Mesothelial cell of epicardium (in vitro differentiated cells): ENCODE measurements around the gene ZMYND12. TPM values are rescaled to one million over a fixed set of nuclear protein-coding genes. Genes with fewer than 3 reads are reported as not detected.
"Not testable (repeated sequence)": the region's sequence is repeated elsewhere in the genome, so short reads cannot be mapped to it uniquely, and the experiment has no call there.

Source experiments
- DNase-seq, 2 experiments: peaks; one replicate each; pipeline ENCODE4 v3.0.0; 2021; ENCODE audit warnings: low spot score in 2 of 2; ENCODE audit not compliant: unreplicated experiment in 2 of 2
- H3K27ac Mint-ChIP-seq: 2 replicates; pipeline ENCODE4 v1.8.0; 2021; ENCODE audit warnings: mixed read lengths
- H3K27me3 Mint-ChIP-seq: 2 replicates; pipeline ENCODE4 v1.8.0; 2021; ENCODE audit warnings: low read depth, mixed read lengths
- H3K36me3 Mint-ChIP-seq: 2 replicates; pipeline ENCODE4 v1.8.0; 2021; ENCODE audit warnings: mixed read lengths
- H3K4me1 Mint-ChIP-seq: 2 replicates; pipeline ENCODE4 v1.8.0; 2021; ENCODE audit warnings: mixed read lengths
- H3K4me3 Mint-ChIP-seq: 2 replicates; pipeline ENCODE4 v1.8.0; 2021; ENCODE audit warnings: mild to moderate bottlenecking, moderate library complexity, mixed read lengths
- H3K9me3 Mint-ChIP-seq: 2 replicates; pipeline ENCODE4 v1.8.0; 2021; ENCODE audit warnings: mixed read lengths
- total RNA-seq: library from RNA; stranded (reverse); gene quantifications from 3 replicates; pipeline ENCODE4 v1.2.1, GENCODE V29; 2021
- TF ChIP-seq, protein P1 (sequence below): fragments of 200-600 bp; sonication (generic); IDR thresholded peaks from one replicate; pipeline ENCODE4 v1.5.0; 2021; ENCODE audit warnings: antibody characterized with exemption; ENCODE audit not compliant: unreplicated experiment

Gene ZMYND12
- total RNA-seq, result 0.54 to 0.91 TPM (median 0.76 TPM) in 3 replicates

DNA sequence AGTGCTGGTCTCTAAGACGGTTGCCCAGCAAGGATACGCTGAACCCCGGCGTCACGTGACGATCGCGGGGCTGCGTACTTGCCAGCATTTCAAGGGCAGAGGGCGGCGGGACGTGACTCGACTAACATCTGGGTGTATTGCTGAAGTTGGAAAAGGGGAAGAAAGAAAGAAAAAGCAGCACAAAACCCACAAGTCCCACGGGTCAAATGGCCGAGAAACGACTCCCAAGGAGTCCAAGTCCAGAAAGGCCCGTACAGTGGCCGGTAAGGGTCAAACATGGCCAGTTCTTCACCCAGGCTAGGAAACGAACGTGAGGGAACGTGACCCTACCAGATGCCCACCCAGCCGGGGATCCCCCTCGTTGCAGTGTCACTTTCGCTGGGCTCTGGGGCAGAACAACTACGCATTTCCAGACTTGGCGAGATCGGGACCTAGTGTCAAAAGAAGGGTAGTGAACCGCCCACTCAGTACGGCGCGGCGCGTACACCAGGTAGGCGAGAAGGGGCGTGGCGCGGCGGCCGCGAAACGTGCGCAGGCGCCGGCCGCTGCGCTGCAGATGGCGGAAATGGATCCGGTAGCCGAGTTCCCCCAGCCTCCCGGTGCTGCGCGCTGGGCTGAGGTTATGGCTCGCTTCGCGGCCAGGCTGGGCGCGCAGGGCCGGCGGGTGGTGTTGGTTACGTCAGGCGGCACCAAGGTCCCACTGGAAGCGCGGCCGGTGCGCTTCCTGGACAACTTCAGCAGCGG lies at the start of gene ZMYND12, which contains the start of gene PPCS:
Gene ZMYND12 (minus strand): TSS at position 13 of the 744 bp plus-strand sequence. CDS start 25 bp downstream, outside the sequence.
Gene PPCS (plus strand): TSS at position 534 of the 744 bp plus-strand sequence. CDS start 23 bp downstream, at position 557.
- H3K4me1 Mint-ChIP-seq, result peaks cover 20% of the 10 kb centered on the region
- peak; percentile 66 to 85 for DNase-seq
- no peaks in the 10 kb centered on the region for H3K27me3 Mint-ChIP-seq
- H3K9me3 Mint-ChIP-seq, result no peaks in the 10 kb centered on the region
- H3K4me3 Mint-ChIP-seq, result peak within 1 kb of the TSS; percentile 96
- H3K27ac Mint-ChIP-seq, result peak within 1 kb of the TSS; percentile 98
- peaks cover 14% of the 10 kb centered on the region for H3K36me3 Mint-ChIP-seq
- TF ChIP-seq, protein P1, sequence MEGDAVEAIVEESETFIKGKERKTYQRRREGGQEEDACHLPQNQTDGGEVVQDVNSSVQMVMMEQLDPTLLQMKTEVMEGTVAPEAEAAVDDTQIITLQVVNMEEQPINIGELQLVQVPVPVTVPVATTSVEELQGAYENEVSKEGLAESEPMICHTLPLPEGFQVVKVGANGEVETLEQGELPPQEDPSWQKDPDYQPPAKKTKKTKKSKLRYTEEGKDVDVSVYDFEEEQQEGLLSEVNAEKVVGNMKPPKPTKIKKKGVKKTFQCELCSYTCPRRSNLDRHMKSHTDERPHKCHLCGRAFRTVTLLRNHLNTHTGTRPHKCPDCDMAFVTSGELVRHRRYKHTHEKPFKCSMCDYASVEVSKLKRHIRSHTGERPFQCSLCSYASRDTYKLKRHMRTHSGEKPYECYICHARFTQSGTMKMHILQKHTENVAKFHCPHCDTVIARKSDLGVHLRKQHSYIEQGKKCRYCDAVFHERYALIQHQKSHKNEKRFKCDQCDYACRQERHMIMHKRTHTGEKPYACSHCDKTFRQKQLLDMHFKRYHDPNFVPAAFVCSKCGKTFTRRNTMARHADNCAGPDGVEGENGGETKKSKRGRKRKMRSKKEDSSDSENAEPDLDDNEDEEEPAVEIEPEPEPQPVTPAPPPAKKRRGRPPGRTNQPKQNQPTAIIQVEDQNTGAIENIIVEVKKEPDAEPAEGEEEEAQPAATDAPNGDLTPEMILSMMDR, result no peak

DNA sequence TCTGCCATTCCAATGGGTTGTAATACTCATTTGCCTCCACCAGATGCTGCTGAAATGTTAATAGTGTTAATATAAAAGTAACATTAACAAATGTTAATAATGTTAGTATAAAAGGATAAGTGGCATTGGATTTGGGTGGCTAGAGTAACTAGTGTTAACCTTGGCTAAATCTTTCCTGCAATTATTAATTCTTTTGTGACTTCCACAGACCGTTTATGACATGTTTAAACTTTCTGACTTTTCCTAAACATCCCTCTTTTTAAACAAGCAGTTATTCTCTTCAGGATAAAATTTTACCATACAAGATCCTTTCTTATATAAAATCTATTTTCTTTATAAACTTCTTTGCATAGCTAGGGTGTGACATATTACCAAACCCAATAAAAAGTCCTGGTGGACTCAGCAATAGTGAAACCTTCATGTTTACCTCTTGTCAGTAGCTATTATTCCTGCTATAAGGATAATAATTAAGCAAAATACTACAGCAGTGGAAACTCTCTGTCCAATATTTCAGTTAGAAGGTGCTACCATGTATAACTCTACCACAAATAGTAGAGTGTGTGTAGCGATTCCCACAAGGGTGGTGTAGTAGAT lies 48.8 kb upstream of the ZMYND12 start:
- Mint-ChIP-seq H3K9me3 (peaks cover 43% of the 10 kb centered on the region), H3K36me3 (peaks cover 52% of the 10 kb centered on the region), H3K4me1 (no peaks in the 10 kb centered on the region), H3K4me3 (no peak overlapping the region), H3K27ac (no peak overlapping the region), H3K27me3 (no peaks in the 10 kb centered on the region)
- TF ChIP-seq, protein P1, result no peak
- no peak for DNase-seq

GRCh38 chr1:42502031-42502430 lies 46.2 kb upstream of the ZMYND12 start:
- Mint-ChIP-seq H3K9me3 (peaks cover 37% of the 10 kb centered on the region), H3K36me3 (peaks cover 45% of the 10 kb centered on the region)
- H3K4me1 Mint-ChIP-seq, H3K4me3 Mint-ChIP-seq, H3K27ac Mint-ChIP-seq, DNase-seq, H3K27me3 Mint-ChIP-seq: not testable (repeated sequence)

DNA sequence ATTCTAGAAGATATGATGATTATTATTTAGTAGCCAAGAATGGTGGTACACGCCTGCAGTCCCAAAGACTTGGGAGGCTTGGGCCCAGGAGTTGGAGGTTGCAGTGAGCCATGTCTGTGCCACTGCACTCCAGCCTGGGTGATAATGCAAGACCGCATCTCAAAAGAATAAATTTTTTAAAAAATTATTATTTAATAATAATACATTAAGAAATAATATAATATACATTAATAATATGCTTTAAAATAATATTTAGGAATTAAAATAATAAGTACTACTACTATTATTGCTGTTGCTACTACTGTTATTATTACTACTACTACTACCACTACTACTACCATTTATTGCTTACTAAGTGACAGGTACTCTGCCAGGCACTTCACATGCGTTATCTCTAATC lies 34.4 kb upstream of the ZMYND12 start:
- Mint-ChIP-seq H3K27ac (no peak overlapping the region), H3K9me3 (peaks cover 4% of the 10 kb centered on the region), H3K4me3 (no peak overlapping the region), H3K27me3 (no peaks in the 10 kb centered on the region), H3K36me3 (peaks cover 9% of the 10 kb centered on the region), H3K4me1 (no peaks in the 10 kb centered on the region)
- no peak for DNase-seq
- TF ChIP-seq, protein P1, result no peak

DNA sequence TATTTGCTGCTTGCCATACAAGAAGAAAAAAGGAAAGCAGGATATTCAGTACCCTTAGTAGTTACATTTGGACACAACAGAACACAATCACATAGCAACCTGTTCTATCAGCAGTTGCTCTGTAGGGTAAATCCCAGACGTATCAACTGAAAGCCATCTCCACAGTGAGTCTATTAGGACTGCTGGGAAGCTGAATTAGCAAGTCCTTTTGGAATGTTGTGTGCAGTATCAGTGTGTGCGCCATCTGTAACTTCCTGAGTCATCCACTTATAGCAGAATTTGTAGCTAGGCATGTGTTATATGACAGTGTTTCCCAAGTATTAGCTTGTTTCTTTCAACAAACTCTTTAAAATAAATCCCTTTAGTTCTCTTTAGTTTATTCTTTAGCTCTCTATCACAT lies 28.6 kb upstream of the ZMYND12 start:
- TF ChIP-seq, protein P1, result no peak
- no peak for DNase-seq

GRCh38 chr1:42482635-42483153 lies 26.9 kb upstream of the ZMYND12 start:
- H3K27ac Mint-ChIP-seq, result no peak overlapping the region
- H3K27me3 Mint-ChIP-seq, result no peaks in the 10 kb centered on the region
- TF ChIP-seq, protein P1, result no peak
- H3K4me1 Mint-ChIP-seq, result no peaks in the 10 kb centered on the region
- no peak for DNase-seq
- H3K9me3 Mint-ChIP-seq, result no peaks in the 10 kb centered on the region
- H3K36me3 Mint-ChIP-seq, result peaks cover 1% of the 10 kb centered on the region
- no peak overlapping the region for H3K4me3 Mint-ChIP-seq

More for the DNA sequence above, 28.6 kb upstream of the ZMYND12 start:
- Mint-ChIP-seq H3K9me3 (no peaks in the 10 kb centered on the region), H3K27me3 (no peaks in the 10 kb centered on the region), H3K36me3 (peaks cover 1% of the 10 kb centered on the region), H3K27ac (no peak overlapping the region), H3K4me1 (no peaks in the 10 kb centered on the region), H3K4me3 (no peak overlapping the region)
